ENCODE measurements around the gene SERPINB12. TPM values are rescaled to one million over a fixed set of nuclear protein-coding genes. Genes with fewer than 3 reads are reported as not detected.

The SERPINB12 gene
- not detected for total RNA-seq
- long read RNA-seq: 0 reads

GRCh38 chr18:63542069-63542468 lies at the start of gene SERPINB12:
Gene SERPINB12, plus strand, starts transcription at chr18:63542369. Its CDS starts 13,791 bp downstream, at chr18:63556160.
- intact Hi-C loops (cut with DNase I): no loop called here
- no peak for DNase-seq (ENCODE audit: low spot score)

DNA sequence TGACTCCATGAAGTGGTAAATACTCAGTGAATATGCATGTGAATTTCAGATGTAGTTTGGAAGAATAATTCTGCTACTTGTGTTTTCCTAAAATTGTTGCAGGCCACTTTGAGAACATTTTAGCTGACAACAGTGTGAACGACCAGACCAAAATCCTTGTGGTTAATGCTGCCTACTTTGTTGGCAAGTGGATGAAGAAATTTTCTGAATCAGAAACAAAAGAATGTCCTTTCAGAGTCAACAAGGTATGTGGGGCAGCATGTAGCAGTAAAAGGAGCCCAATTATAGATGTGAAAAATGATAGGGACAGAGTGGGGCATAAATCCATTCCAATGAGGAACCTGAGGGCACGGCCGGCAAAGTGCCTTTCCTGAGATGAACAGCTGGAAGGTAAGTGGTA lies 49.3 kb upstream of the SERPINB12 start:
- intact Hi-C loops (cut with DNase I): no loop called here
- no peak for DNase-seq (ENCODE audit: low spot score)

DNA sequence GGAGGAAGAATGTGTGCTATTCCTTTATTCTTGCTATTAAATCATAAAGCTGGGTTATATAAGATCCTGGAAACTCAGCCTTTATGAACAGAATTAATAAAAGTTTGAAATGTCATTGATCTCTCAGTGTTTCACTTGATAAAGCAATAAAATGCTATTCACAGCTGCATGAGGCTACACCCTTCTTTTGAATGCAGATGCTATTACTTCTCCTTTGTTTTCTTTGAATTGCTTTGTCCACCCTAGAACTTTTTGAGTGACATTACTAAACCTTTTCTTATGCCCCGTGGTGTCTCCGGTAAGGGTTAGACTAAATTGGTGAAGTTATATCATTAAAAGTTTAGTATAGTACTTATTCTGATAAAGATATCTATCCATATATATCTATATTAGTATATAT lies 46.5 kb upstream of the SERPINB12 start:
- DNase-seq (ENCODE audit: low spot score): no peak
- intact Hi-C loops (cut with DNase I): no loop called here

- no peak for DNase-seq (ENCODE audit: low spot score)
- intact Hi-C loops (cut with DNase I): no loop called here
Measured at GRCh38 chr18:63505566-63506335, 36.4 kb upstream of the SERPINB12 start.

GRCh38 chr18:63506336-63506646 lies 35.9 kb upstream of the SERPINB12 start:
- intact Hi-C loops (cut with DNase I): no loop called here
- no peak for DNase-seq (ENCODE audit: low spot score)

GRCh38 chr18:63508596-63508995 lies 33.6 kb upstream of the SERPINB12 start:
- DNase-seq (ENCODE audit: low spot score): no peak
- intact Hi-C loops (cut with DNase I): no loop called here

GRCh38 chr18:63511285-63511684 lies 30.9 kb upstream of the SERPINB12 start:
- no peak for DNase-seq (ENCODE audit: low spot score)
- intact Hi-C loops (cut with DNase I): loop anchor here (10.0 kb wide), 1 partner anchor 334 kb away; no protein-coding TSS in a partner anchor

GRCh38 chr18:63514326-63514725 lies 27.8 kb upstream of the SERPINB12 start:
- intact Hi-C loops (cut with DNase I): loop anchor here (10.0 kb wide), 1 partner anchor 330 kb away; no protein-coding TSS in a partner anchor
- no peak for DNase-seq (ENCODE audit: low spot score)

DNA sequence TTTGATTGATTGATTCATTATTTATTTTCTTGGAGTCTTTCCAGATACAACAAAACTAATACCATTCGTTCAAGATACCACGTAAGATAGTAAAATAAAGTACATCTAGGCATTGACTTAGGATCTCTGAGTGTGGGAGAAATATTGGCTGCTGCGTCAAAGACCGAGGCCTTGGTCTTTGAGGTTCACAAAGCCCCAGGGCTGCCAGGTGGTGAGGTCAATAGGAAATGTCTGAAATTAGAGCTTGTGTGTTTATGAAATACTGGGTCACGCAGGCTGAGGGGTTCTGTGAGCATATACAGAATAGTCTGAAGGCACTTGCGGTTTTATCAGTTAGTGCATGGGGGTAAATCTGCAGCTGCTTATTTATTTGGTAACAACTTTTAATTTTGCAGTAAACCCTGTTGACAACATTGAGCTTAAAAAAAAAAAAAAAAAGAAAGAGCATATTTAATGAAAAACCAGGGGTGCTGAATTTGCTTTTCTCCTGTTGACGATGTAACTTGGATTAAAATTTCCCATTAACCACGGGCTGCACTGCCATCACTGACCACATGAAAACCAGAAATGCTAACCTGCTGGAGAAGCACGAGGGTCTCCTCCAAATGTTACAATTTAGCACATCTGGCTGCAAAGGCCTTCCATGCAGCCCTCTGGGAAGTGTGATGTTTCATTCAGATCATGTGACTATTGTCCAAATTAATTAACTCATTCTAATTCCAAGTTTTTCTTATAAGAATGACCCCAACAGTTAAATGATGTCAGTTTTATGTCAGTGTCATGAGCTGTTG lies 27.1 kb upstream of the SERPINB12 start:
- intact Hi-C loops (cut with DNase I): loop anchor here (5.0 to 10.0 kb wide), 2 partner anchors 62 to 330 kb away; no protein-coding TSS in a partner anchor
- no peak for DNase-seq (ENCODE audit: low spot score)

GRCh38 chr18:63515801-63516200 lies 26.4 kb upstream of the SERPINB12 start:
- DNase-seq (ENCODE audit: low spot score): no peak

GRCh38 chr18:63518178-63519012 lies 23.8 kb upstream of the SERPINB12 start:
- intact Hi-C loops (cut with DNase I): loop anchor here (5.0 to 10.0 kb wide), 2 partner anchors 59 to 326 kb away; no protein-coding TSS in a partner anchor

More at GRCh38 chr18:63515801-63516200, 26.4 kb upstream of the SERPINB12 start:
- intact Hi-C loops (cut with DNase I): loop anchor here (5.0 to 10.0 kb wide), 2 partner anchors 62 to 329 kb away; no protein-coding TSS in a partner anchor

DNA sequence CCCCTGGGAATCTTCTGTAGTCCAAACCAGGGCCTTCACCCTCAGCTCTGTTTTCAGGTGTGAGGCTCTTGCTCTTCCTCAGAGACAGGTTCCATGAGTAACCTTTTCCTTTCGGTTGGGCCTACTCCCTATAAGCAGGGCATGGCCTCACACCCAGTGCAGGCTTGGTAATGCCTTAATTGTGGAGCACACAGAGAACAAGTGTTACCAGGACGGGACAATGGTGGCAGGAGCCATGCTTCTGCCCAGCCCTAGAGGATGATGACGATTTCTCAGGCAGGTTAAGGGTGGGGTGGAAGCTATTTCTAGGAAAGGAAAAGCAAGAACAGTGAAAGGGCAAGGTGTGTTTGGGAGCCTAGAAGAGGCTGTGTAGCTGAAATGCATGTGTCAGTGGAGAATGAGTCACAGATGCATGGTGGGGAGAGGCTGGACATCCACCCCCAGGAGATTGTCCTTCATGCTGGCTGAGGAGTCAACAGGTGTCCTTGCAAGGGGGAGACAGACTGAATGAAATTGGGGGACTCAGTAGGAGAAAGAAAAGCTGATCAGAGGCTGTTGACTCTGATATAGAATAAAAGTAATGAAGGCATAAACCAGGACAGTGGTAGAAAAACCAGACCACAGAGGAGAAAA lies 22.0 kb upstream of the SERPINB12 start:
- DNase-seq (ENCODE audit: low spot score): no peak
- intact Hi-C loops (cut with DNase I): no loop called here

More at GRCh38 chr18:63518178-63519012, 23.8 kb upstream of the SERPINB12 start:
- DNase-seq (ENCODE audit: low spot score): no peak

GRCh38 chr18:63523660-63524059 lies 18.5 kb upstream of the SERPINB12 start:
- intact Hi-C loops (cut with DNase I): no loop called here
- no peak for DNase-seq (ENCODE audit: low spot score)

- intact Hi-C loops (cut with DNase I): no loop called here
- DNase-seq (ENCODE audit: low spot score): no peak
Measured at GRCh38 chr18:63527251-63527650, 14.9 kb upstream of the SERPINB12 start.

GRCh38 chr18:63528863-63529492 lies 13.2 kb upstream of the SERPINB12 start:
- DNase-seq (ENCODE audit: low spot score): no peak

DNA sequence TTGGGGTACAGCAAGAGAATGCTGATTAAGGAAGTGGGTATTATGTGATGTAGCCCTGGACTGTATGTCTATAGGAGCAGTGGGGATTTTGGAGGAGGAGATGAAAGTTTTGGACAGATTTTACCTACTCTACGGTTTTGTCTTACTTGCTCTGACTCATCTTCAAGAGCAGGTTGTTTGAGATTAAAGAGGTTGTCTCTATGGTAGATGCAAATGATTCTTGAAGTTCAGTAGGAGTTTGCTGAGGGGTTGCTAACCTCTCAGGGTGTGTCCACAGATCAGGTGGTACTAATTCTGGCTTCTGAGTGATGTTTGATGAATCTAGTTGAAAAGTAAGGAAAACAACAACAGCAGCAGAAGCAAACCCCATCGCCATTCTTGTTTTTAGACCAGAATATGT lies 9.7 kb upstream of the SERPINB12 start:
- no peak for DNase-seq (ENCODE audit: low spot score)
- intact Hi-C loops (cut with DNase I): no loop called here

More at GRCh38 chr18:63528863-63529492, 13.2 kb upstream of the SERPINB12 start:
- intact Hi-C loops (cut with DNase I): no loop called here

GRCh38 chr18:63534615-63535014 lies 7.6 kb upstream of the SERPINB12 start:
- intact Hi-C loops (cut with DNase I): no loop called here
- DNase-seq (ENCODE audit: low spot score): no peak

- no peak for DNase-seq (ENCODE audit: low spot score)
- intact Hi-C loops (cut with DNase I): no loop called here
Measured at GRCh38 chr18:63539904-63540510, 2.2 kb upstream of the SERPINB12 start.

All from cardiac septum (tissue), 1 donor.